SH-SY5Y (cell line): Measurements from ENCODE around the gene ADAMTS2.

ENCODE experiments used
- GATA2 ChIP-seq: IDR thresholded peaks from 2 replicates; pipeline ENCODE4 v1.6.1; 2011; ENCODE audit warnings: mild to moderate bottlenecking, low read depth, low read length
- GATA3 ChIP-seq: IDR thresholded peaks from 2 replicates; pipeline ENCODE4 v1.6.1; 2011; ENCODE audit warnings: low read depth, mild to moderate bottlenecking, low read length, moderate library complexity

- TF ChIP-seq GATA2 (no peak), GATA3 (no peak)
Observed at GRCh38 chr5:179255527-179256327, 89.5 kb downstream of the ADAMTS2 start.
